Measurements from ENCODE around the gene LSAMP. TPM values are rescaled to one million over a fixed set of nuclear protein-coding genes. Genes with fewer than 3 reads are reported as not detected.

Gene LSAMP
- total RNA-seq, 1 experiment from 2014 or later, result 0.90 TPM

DNA sequence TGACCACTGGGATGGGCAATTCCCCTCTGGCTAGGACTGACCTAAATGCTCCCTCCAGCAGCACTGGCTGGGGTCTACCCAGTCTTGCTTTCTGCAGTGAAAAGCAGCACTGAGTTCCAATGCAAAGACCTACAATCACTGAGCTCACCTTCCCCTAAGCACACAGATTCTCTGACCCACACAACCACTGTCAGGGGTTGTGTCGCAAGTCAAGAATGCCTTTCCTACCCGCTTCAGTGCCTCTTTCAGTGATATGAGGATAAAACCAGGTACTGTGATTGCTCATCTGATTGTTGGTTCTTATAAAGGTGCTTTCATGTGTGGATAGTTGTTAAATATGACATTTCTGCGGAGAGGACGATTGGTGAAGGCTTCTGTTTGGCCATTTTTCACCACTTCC is 476.4 kb downstream of the LSAMP start:
- no peaks in the 10 kb centered on the region for H3K4me1 Mint-ChIP-seq
- Histone ChIP-seq H3T11ph (ENCODE audit: low read length) (no peak overlapping the region), H3K9ac (ENCODE audit: extremely low read depth, insufficient read length, low read length) (no peak overlapping the region)

More for the DNA sequence above, 476.4 kb downstream of the LSAMP start:
- H3K56ac ChIP-seq (ENCODE audit: insufficient read length, low read depth, low read length), result no peak overlapping the region
- no peak overlapping the region for H2BK5ac ChIP-seq (ENCODE audit: insufficient read length, low read length)
- Mint-ChIP-seq H3K9me3 (peaks cover 3 to 7% of the 10 kb centered on the region in 2 experiments; a peak in 2 of 5 replicates), H3K4me3 (no peak overlapping the region), H3K27me3 (ENCODE audit: low read depth) (no peaks in the 10 kb centered on the region), H3K27ac (no peak overlapping the region), H3K36me3 (ENCODE audit: insufficient read depth in 1 of 3, low read depth in 3 of 3) (peaks cover 0 to 6% (median 0%) of the 10 kb centered on the region in 3 experiments; a peak in 2 of 7 replicates)
- no peak overlapping the region for H3K23ac ChIP-seq (ENCODE audit: insufficient read length, low read depth, low read length)
- H4K8ac ChIP-seq (replicated peaks; ENCODE audit: insufficient read length, low read depth, low read length), result no peak overlapping the region
- TF ChIP-seq CTCF (conservative IDR thresholded peaks at IDR 0.05), result no peak
- no peak overlapping the region for H2AK5ac ChIP-seq (ENCODE audit: insufficient read length, low read length)
- whole genome bisulfite sequencing (ENCODE audit: extremely low coverage, insufficient read length, low lambda C conversion rate), result no CpG with 5 or more reads among the region's 4 CpGs
- H3K9me3 ChIP-seq (ENCODE audit: control insufficient read depth, low read depth, low read length), result no peaks in the 10 kb centered on the region
- H3K4me1 ChIP-seq (ENCODE audit: insufficient read depth, low read length), result no peaks in the 10 kb centered on the region; the same call in 1 of the 2 replicates
- H4K5ac ChIP-seq (ENCODE audit: insufficient read length, low read depth, low read length), result no peak overlapping the region
- H2BK12ac ChIP-seq (ENCODE audit: insufficient read length, low read depth, low read length), result no peak overlapping the region
- no peak overlapping the region for H2BK20ac ChIP-seq (ENCODE audit: low read depth, low read length, poor library complexity, severe bottlenecking)
- no peak overlapping the region for H3K14ac ChIP-seq (ENCODE audit: insufficient read depth, low read length)
- H2BK15ac ChIP-seq (ENCODE audit: low read depth, low read length), result no peak overlapping the region
- no peak for DNase-seq
- no peak overlapping the region for H2BK120ac ChIP-seq (ENCODE audit: low read depth, low read length, poor library complexity, severe bottlenecking)
- no peak overlapping the region for H3K27ac ChIP-seq (ENCODE audit: insufficient read length, low read depth, low read length)
- H4K20me1 ChIP-seq (ENCODE audit: control insufficient read depth, insufficient read depth, insufficient read length), result no peaks in the 10 kb centered on the region
- H3K79me1 ChIP-seq (ENCODE audit: insufficient read depth, low read depth, low read length, poor library complexity, severe bottlenecking), result no peaks in the 10 kb centered on the region
- H2AFZ ChIP-seq (ENCODE audit: low read length), result no peak overlapping the region
- H3K4ac ChIP-seq (ENCODE audit: low read depth, low read length), result no peak overlapping the region
- H3K4me2 ChIP-seq (ENCODE audit: insufficient read depth, insufficient read length, low read length), result no peak overlapping the region
- H3K18ac ChIP-seq (ENCODE audit: insufficient read length, low read depth, low read length), result no peak overlapping the region
- H3K79me2 ChIP-seq (ENCODE audit: insufficient read depth, low read length), result no peaks in the 10 kb centered on the region
- no peaks in the 10 kb centered on the region for H3K27me3 ChIP-seq (ENCODE audit: insufficient read depth, low read length)
- no peaks in the 10 kb centered on the region for H3K23me2 ChIP-seq (ENCODE audit: insufficient read length, low read depth, low read length, poor library complexity, severe bottlenecking)
- H4K91ac ChIP-seq (ENCODE audit: insufficient read length, low read depth, low read length), result no peak overlapping the region
